Measurements from ENCODE around the gene ATAD1.

DNA sequence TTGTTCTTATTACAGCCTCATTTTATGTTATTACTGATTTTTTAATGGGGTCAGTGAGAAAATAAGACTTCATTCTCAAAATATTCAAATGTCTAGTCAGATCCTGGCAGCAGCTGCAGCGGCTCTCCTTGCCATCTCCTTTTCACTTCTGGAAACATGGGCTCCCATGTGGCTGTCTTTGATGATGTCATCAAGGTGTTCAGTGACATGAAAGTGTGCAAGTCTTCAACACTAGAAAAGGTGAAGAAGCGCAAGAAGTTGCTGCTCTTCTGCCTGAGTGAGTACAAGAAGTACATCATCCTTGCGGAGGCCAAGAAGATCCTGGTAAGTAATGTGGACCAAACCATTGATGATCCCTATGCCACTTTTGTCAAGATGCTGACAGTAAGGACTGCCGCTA is 25.7 kb upstream of the ATAD1 start:
- TF ChIP-seq, protein P1, sequence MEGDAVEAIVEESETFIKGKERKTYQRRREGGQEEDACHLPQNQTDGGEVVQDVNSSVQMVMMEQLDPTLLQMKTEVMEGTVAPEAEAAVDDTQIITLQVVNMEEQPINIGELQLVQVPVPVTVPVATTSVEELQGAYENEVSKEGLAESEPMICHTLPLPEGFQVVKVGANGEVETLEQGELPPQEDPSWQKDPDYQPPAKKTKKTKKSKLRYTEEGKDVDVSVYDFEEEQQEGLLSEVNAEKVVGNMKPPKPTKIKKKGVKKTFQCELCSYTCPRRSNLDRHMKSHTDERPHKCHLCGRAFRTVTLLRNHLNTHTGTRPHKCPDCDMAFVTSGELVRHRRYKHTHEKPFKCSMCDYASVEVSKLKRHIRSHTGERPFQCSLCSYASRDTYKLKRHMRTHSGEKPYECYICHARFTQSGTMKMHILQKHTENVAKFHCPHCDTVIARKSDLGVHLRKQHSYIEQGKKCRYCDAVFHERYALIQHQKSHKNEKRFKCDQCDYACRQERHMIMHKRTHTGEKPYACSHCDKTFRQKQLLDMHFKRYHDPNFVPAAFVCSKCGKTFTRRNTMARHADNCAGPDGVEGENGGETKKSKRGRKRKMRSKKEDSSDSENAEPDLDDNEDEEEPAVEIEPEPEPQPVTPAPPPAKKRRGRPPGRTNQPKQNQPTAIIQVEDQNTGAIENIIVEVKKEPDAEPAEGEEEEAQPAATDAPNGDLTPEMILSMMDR (IDR thresholded peaks at IDR 0.05) = no peak
- TF ChIP-seq POLR2A (IDR thresholded peaks at IDR 0.05) = no peak

Measured in Peyer's patch (tissue), 4 donors.